Right hindlimb (tissue), 1 donor: ENCODE measurements around the gene PAWR.
"Not testable (repeated sequence)": the region's sequence is repeated elsewhere in the genome, so short reads cannot be mapped to it uniquely, and the experiment has no call there.

Experiments used
- DNase-seq: peaks from one replicate; pipeline ENCODE4 v3.0.0-alpha.2; 2018

The PAWR gene

GRCh38 chr12:79547044-79547734, 143.6 kb downstream of the PAWR start:
- DNase-seq: no peak

DNA sequence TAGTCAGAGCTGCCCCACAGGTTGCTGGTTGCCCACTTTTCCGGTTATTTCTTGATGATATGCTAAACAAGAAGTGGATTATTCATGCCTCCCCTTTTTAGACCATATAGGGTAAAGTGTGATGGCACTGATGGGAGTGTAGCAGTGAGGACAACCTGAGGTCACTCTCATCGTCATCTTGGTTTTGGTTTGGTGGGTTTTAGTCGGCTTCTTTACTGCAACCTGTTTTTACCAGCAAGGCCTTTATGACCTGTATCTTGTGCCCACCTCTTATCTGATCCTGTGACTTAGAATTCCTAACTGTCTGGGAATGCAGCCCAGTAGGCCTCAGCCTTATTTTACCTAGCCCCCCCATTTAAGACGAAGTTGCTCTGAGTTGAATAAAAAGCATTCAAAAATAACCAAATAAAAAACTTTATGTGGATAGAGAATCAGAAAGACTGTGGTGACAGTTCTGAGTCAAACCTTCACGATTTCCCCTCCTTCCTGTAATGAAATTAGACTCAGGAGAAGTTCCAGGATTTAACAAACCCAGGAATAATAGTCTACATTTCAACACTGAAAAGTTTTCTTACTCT, 144.2 kb downstream of the PAWR start:
- no peak for DNase-seq

DNA sequence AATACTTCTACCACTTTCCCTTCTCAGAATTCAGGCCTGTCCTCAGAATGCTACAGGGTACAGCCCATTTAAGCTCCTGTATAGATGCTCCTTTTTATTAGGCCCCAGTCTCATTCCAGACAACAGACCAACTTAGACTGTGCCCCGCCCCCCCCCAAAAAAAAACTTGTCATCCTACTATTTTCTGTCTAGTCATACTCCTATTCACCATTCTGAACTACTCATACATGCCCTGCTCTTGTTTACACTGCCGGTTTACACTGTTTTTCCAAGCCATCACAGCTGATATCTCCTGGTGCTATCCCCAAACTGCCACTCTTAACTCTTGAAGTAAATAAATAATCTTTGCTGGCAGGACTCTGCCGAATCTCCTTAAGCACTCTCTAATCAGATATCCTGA, 146.3 kb downstream of the PAWR start:
- not testable (repeated sequence) for DNase-seq

DNA sequence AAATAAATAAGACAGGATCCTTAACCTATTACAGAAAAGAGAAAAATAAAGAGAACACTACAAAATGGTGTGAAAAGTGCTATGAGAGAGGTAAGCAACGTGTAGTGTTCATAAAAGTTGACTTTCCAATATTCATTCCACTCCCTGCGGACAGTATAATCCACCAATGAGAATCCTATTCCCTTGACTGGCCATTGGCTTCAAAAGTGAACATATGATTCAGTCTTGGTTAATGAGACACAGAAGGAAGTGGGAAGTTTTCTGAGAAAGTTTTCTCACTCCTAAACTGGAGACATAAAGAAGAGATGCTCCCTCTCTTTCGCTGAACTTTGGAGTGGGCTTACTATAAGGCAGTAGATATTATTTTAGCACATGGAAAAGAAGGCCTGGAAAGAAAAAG, 153.1 kb downstream of the PAWR start:
- no peak for DNase-seq

GRCh38 chr12:79535751-79536150, 155.0 kb downstream of the PAWR start:
- no peak for DNase-seq
